WTC11 (cell line): ENCODE measurements around the gene HELLS. TPM values are rescaled to one million over a fixed set of nuclear protein-coding genes. Genes with fewer than 3 reads are reported as not detected.
A peak's percentile ranks its signal among the peaks of the same experiment; 100 is the strongest.

ENCODE experiments used
- ATAC-seq: fragments of 200-7000 bp; cut with Tn5 transposase; 2 replicates; pipeline ENCODE4 v1.10.0; 2021; ENCODE audit warnings: mild to moderate bottlenecking, moderate library complexity
- CTCF ChIA-PET: fragments of 300-600 bp; sonication (Branson Sonifier 250); formaldehyde crosslinking; loops from one replicate; lab custom pipeline; 2021; ENCODE audit warnings: antibody characterized with exemption; lab: Charles Lee
- POLR2A ChIA-PET: fragments of 350-600 bp; sonication (Branson Sonifier 250); formaldehyde crosslinking; loops from one replicate; lab custom pipeline; 2021; ENCODE audit warnings: antibody characterized with exemption; lab: Charles Lee
- DNase-seq: peaks from one replicate; pipeline ENCODE4 v3.0.0; 2021; ENCODE audit warnings: low spot score
- H3K27ac Mint-ChIP-seq: 2 replicates; pipeline ENCODE4 v1.8.0; 2021; ENCODE audit warnings: mixed read lengths
- H3K27me3 Mint-ChIP-seq: 2 replicates; pipeline ENCODE4 v1.8.0; 2021; ENCODE audit warnings: low read depth, mild to moderate bottlenecking, moderate library complexity, mixed read lengths
- H3K36me3 Mint-ChIP-seq: 2 replicates; pipeline ENCODE4 v1.8.0; 2021; ENCODE audit warnings: mixed read lengths
- H3K4me1 Mint-ChIP-seq: 2 replicates; pipeline ENCODE4 v1.8.0; 2022; ENCODE audit warnings: mixed read lengths
- H3K4me3 Mint-ChIP-seq: 2 replicates; pipeline ENCODE4 v1.8.0; 2021; ENCODE audit warnings: mild to moderate bottlenecking, moderate library complexity, mixed read lengths
- H3K9me3 Mint-ChIP-seq: 2 replicates; pipeline ENCODE4 v1.8.0; 2021; ENCODE audit warnings: mixed read lengths
- ATF6 ChIP-seq: sonication (generic); formaldehyde crosslinking; IDR thresholded peaks from 2 replicates; pipeline ENCODE4 v1.8.1; 2023; ENCODE audit warnings: mild to moderate bottlenecking, missing genetic modification reagents
- CREM ChIP-seq: sonication (generic); formaldehyde crosslinking; IDR thresholded peaks from 2 replicates; pipeline ENCODE4 v1.8.1; 2022; ENCODE audit warnings: mild to moderate bottlenecking, missing genetic modification reagents, moderate library complexity
- ERG ChIP-seq: fragments of 250-450 bp; sonication (Bioruptor Pico); IDR thresholded peaks from 2 replicates; pipeline ENCODE4 v1.8.0; 2021; ENCODE audit warnings: mild to moderate bottlenecking
- ESRRA ChIP-seq: sonication (generic); formaldehyde crosslinking; IDR thresholded peaks from 2 replicates; pipeline ENCODE4 v1.8.1; 2022; ENCODE audit warnings: mild to moderate bottlenecking, missing genetic modification reagents, borderline replicate concordance
- FOXK1 ChIP-seq: sonication (generic); formaldehyde crosslinking; IDR thresholded peaks from 2 replicates; pipeline ENCODE4 v1.8.0; 2022; ENCODE audit warnings: mild to moderate bottlenecking, moderate library complexity, missing genetic modification reagents
- FOXP1 ChIP-seq: sonication (generic); formaldehyde crosslinking; IDR thresholded peaks from 2 replicates; pipeline ENCODE4 v1.8.0; 2022; ENCODE audit warnings: missing genetic modification reagents, mild to moderate bottlenecking, moderate library complexity, borderline replicate concordance
- GRHL2 ChIP-seq: fragments of 250-450 bp; sonication (Bioruptor Pico); IDR thresholded peaks from 2 replicates; pipeline ENCODE4 v1.8.0; 2022; ENCODE audit warnings: mild to moderate bottlenecking, moderate library complexity; ENCODE audit not compliant: insufficient replicate concordance, severe bottlenecking
- JUN ChIP-seq: sonication (generic); formaldehyde crosslinking; IDR thresholded peaks from 2 replicates; pipeline ENCODE4 v1.8.0; 2023; ENCODE audit warnings: mild to moderate bottlenecking, missing genetic modification reagents
- NFE2L1 ChIP-seq: sonication (generic); formaldehyde crosslinking; IDR thresholded peaks from 2 replicates; pipeline ENCODE4 v1.8.1; 2023; ENCODE audit warnings: missing genetic modification reagents
- NR3C1 ChIP-seq: sonication (generic); formaldehyde crosslinking; conservative IDR thresholded peaks from 2 replicates; pipeline ENCODE4 v1.8.1; 2023; ENCODE audit warnings: low read depth, mild to moderate bottlenecking, missing genetic modification reagents
- STAT6 ChIP-seq: sonication (generic); formaldehyde crosslinking; conservative IDR thresholded peaks from 2 replicates; pipeline ENCODE4 v1.8.1; 2023; ENCODE audit warnings: mild to moderate bottlenecking, low read depth, missing genetic modification reagents, moderate library complexity
- TEAD1 ChIP-seq: sonication (generic); formaldehyde crosslinking; IDR thresholded peaks from 2 replicates; pipeline ENCODE4 v1.8.0; 2022; ENCODE audit warnings: mild to moderate bottlenecking, missing genetic modification reagents
- ZNF138 ChIP-seq: sonication (generic); formaldehyde crosslinking; conservative IDR thresholded peaks from 2 replicates; pipeline ENCODE4 v1.8.1; 2022; ENCODE audit warnings: mild to moderate bottlenecking, moderate library complexity, missing genetic modification reagents
- ZNF263 ChIP-seq: sonication (generic); formaldehyde crosslinking; IDR thresholded peaks from 2 replicates; pipeline ENCODE4 v1.8.1; 2022; ENCODE audit warnings: low read depth, mild to moderate bottlenecking, moderate library complexity, missing genetic modification reagents
- ZNF512 ChIP-seq: sonication (generic); formaldehyde crosslinking; IDR thresholded peaks from 2 replicates; pipeline ENCODE4 v1.8.1; 2022; ENCODE audit warnings: missing genetic modification reagents, borderline replicate concordance
- total RNA-seq: library from RNA; stranded (reverse); gene quantifications from 3 replicates; pipeline ENCODE4 v1.2.3, GENCODE V29; 2021
- TF ChIP-seq, protein P1 (sequence below): fragments of 250-450 bp; sonication (Bioruptor Pico); conservative IDR thresholded peaks from 2 replicates; pipeline ENCODE4 v1.9.0; 2021; ENCODE audit warnings: mild to moderate bottlenecking

The HELLS gene
- total RNA-seq, 1 experiment from 2014 or later, result 419 TPM

- 0 out of 2 replicates have a peak, but pooled peaks have one; percentile 14 for TF ChIP-seq FOXK1 (CRISPR knock-in tag)
Measured at GRCh38 chr10:94545391-94546048, at the start of gene HELLS (continued).

- DNase-seq (no peak), ATAC-seq (no peak)
- H3K27ac Mint-ChIP-seq, result no peak overlapping the region
- no peaks in the 10 kb centered on the region for H3K4me1 Mint-ChIP-seq
- ChIA-PET POLR2A (interaction anchor here (0.7 kb wide), 1 partner anchor 414 kb away, joined by 3 read pairs; no protein-coding TSS in a partner anchor), CTCF (no interaction called here)
- H3K9me3 Mint-ChIP-seq, result no peaks in the 10 kb centered on the region
- H3K36me3 Mint-ChIP-seq, result no peaks in the 10 kb centered on the region
- TF ChIP-seq ZNF138 (CRISPR knock-in tag) (no peak), CREM (CRISPR knock-in tag) (no peak), JUN (CRISPR knock-in tag) (no peak), ESRRA (no peak), GRHL2 (CRISPR knock-in tag) (no peak), NFE2L1 (CRISPR knock-in tag) (no peak), ZNF263 (CRISPR knock-in tag) (no peak), ATF6 (CRISPR knock-in tag) (no peak), NR3C1 (no peak), FOXP1 (no peak), TEAD1 (CRISPR knock-in tag) (no peak), STAT6 (CRISPR knock-in tag) (no peak), ERG (no peak), ZNF512 (no peak)
- TF ChIP-seq, protein P1, sequence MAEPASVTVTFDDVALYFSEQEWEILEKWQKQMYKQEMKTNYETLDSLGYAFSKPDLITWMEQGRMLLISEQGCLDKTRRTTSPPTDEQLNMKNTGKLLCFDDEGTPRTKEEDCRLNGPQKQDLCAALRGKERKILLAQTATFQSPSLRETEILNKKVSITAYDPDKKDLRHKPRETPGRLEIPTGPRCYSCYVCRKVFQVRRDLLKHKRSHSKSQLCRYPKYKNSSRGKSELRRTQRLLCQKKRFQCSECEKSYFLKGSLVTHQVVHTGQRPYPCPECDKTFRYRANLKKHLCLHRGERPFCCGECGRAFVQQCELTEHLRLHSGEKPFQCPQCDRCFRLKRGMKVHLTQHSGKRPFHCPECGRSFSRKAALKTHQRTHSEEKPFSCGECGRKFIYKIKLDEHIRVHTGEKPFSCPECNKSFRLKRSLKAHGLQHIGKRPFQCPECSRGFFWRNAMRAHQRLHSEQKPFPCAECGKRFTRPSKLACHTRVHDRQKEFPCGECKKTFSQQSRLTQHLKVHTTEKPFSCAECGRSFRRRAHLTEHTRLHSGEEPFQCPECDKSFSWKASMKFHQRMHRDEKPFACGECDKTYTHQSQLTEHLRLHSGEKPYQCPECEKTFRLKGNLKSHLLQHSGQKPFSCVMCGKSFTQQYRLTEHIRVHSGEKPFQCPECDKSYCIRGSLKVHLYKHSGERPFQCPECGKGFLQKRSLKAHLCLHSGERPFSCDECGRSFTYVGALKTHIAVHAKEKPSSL (CRISPR knock-in tag), result no peak
- no peaks in the 10 kb centered on the region for H3K27me3 Mint-ChIP-seq
- H3K4me3 Mint-ChIP-seq, result no peak overlapping the region
Measured at GRCh38 chr10:94496010-94496409, 49.6 kb upstream of the HELLS start.
